ENCODE data around the gene C9orf78. TPM values are rescaled to one million over a fixed set of nuclear protein-coding genes. Genes with fewer than 3 reads are reported as not detected.

The C9orf78 gene
- total and polyA plus RNA-seq, 2 experiments from 2014 or later, result 46.8 to 80.7 TPM

GRCh38 chr9:129853614-129854013 lies 18.5 kb upstream of the C9orf78 start:
- H3K36me3 ChIP-seq (ENCODE audit: low read depth), result peaks cover 8% of the 10 kb centered on the region; the same call in 1 of the 2 replicates
- DNase-seq, result no peak
- H3K9me2 ChIP-seq (ENCODE audit: insufficient read depth), result no peaks in the 10 kb centered on the region
- no peak overlapping the region for H2AFZ ChIP-seq
- H3K4me3 ChIP-seq, result no peak overlapping the region
- no peak overlapping the region for H3K9ac ChIP-seq
- H3K27me3 ChIP-seq (replicated peaks; ENCODE audit: insufficient read depth), result no peaks in the 10 kb centered on the region
- WGBS, 2 experiments (ENCODE audit: low coverage in 1 of 2, low lambda C conversion rate in 2 of 2, missing lambda C conversion rate in 2 of 2), result 40 to 43% methylated on average over 3 of the region's 3 CpGs
- TF ChIP-seq EZH2phosphoT487 (IDR thresholded peaks at IDR 0.05; ENCODE audit: insufficient read depth, low read depth) (no peak), EZH2 (IDR thresholded peaks at IDR 0.05; ENCODE audit: insufficient read depth, poor library complexity, severe bottlenecking) (no peak)
- no peaks in the 10 kb centered on the region for H4K20me1 ChIP-seq (ENCODE audit: insufficient read depth)
- no peaks in the 10 kb centered on the region for H3K9me3 ChIP-seq (ENCODE audit: low read depth)
- no peaks in the 10 kb centered on the region for H3F3A ChIP-seq (ENCODE audit: insufficient read depth)
- no peaks in the 10 kb centered on the region for H3K4me1 ChIP-seq (ENCODE audit: insufficient read depth)
- no peaks in the 10 kb centered on the region for H3K79me2 ChIP-seq (ENCODE audit: insufficient read depth)
- no peak overlapping the region for H3K27ac ChIP-seq
- H3K4me2 ChIP-seq (ENCODE audit: unreplicated experiment), result no peak overlapping the region
- in situ Hi-C loops (cut with MboI), result no loop called here

- no peak overlapping the region for H3K27ac ChIP-seq
Measured at GRCh38 chr9:129852579-129852978, 17.5 kb upstream of the C9orf78 start.

DNA sequence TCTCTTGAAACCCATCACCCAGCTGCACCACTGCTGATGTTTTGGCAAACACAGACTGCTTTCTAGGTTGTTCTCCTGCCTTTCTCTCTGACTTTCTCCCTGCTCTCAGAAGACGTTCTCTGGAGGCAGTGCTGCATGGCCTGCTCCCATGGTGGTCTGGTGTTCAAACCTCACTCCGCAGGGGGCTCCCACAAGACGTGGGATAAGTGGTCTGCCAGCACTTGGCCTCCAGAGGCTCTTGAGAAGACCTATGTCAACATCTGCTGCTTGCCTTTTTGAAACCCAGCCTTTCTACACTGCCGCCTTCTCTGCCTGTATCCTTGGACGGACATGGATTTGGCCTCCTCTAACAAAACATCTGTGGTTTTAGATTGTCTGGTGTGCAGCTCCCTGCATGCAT lies 16.7 kb upstream of the C9orf78 start:
- Histone ChIP-seq H2AFZ (no peak overlapping the region), H3K4me1 (ENCODE audit: insufficient read depth) (no peaks in the 10 kb centered on the region), H3F3A (ENCODE audit: insufficient read depth) (no peaks in the 10 kb centered on the region), H3K9ac (no peak overlapping the region), H3K27me3 (replicated peaks; ENCODE audit: insufficient read depth) (no peaks in the 10 kb centered on the region), H3K4me2 (ENCODE audit: unreplicated experiment) (no peak overlapping the region), H3K36me3 (ENCODE audit: low read depth) (peaks cover 8% of the 10 kb centered on the region; the same call in 1 of the 2 replicates), H3K9me2 (ENCODE audit: insufficient read depth) (no peaks in the 10 kb centered on the region), H3K79me2 (ENCODE audit: insufficient read depth) (no peaks in the 10 kb centered on the region; the same call in 1 of the 2 replicates), H3K9me3 (ENCODE audit: low read depth) (no peaks in the 10 kb centered on the region), H4K20me1 (ENCODE audit: insufficient read depth) (no peaks in the 10 kb centered on the region), H3K4me3 (no peak overlapping the region), H3K27ac (no peak overlapping the region)
- TF ChIP-seq EZH2 (IDR thresholded peaks at IDR 0.05; ENCODE audit: insufficient read depth, poor library complexity, severe bottlenecking) (no peak), EZH2phosphoT487 (IDR thresholded peaks at IDR 0.05; ENCODE audit: insufficient read depth, low read depth) (no peak)
- in situ Hi-C loops (cut with MboI), result no loop called here
- WGBS, 2 experiments (ENCODE audit: low coverage in 1 of 2, low lambda C conversion rate in 2 of 2, missing lambda C conversion rate in 2 of 2), result 78 to 82% methylated on average over 5 of the region's 5 CpGs
- no peak for DNase-seq

More at GRCh38 chr9:129852579-129852978, 17.5 kb upstream of the C9orf78 start:
- Histone ChIP-seq H3K4me1 (ENCODE audit: insufficient read depth) (no peaks in the 10 kb centered on the region), H3K79me2 (ENCODE audit: insufficient read depth) (no peaks in the 10 kb centered on the region; the same call in 1 of the 2 replicates), H3K9me3 (ENCODE audit: low read depth) (no peaks in the 10 kb centered on the region), H2AFZ (no peak overlapping the region), H3K36me3 (ENCODE audit: low read depth) (peaks cover 8% of the 10 kb centered on the region; the same call in 1 of the 2 replicates), H4K20me1 (ENCODE audit: insufficient read depth) (no peaks in the 10 kb centered on the region), H3F3A (ENCODE audit: insufficient read depth) (no peaks in the 10 kb centered on the region), H3K4me3 (no peak overlapping the region), H3K4me2 (ENCODE audit: unreplicated experiment) (no peak overlapping the region), H3K9ac (no peak overlapping the region), H3K27me3 (replicated peaks; ENCODE audit: insufficient read depth) (no peaks in the 10 kb centered on the region), H3K9me2 (ENCODE audit: insufficient read depth) (no peaks in the 10 kb centered on the region)
- in situ Hi-C loops (cut with MboI), result no loop called here
- TF ChIP-seq EZH2phosphoT487 (IDR thresholded peaks at IDR 0.05; ENCODE audit: insufficient read depth, low read depth), result no peak
- WGBS, 2 experiments (ENCODE audit: low coverage in 1 of 2, low lambda C conversion rate in 2 of 2, missing lambda C conversion rate in 2 of 2), result 77 to 85% methylated on average over 5 of the region's 5 CpGs
- no peak for DNase-seq

DNA sequence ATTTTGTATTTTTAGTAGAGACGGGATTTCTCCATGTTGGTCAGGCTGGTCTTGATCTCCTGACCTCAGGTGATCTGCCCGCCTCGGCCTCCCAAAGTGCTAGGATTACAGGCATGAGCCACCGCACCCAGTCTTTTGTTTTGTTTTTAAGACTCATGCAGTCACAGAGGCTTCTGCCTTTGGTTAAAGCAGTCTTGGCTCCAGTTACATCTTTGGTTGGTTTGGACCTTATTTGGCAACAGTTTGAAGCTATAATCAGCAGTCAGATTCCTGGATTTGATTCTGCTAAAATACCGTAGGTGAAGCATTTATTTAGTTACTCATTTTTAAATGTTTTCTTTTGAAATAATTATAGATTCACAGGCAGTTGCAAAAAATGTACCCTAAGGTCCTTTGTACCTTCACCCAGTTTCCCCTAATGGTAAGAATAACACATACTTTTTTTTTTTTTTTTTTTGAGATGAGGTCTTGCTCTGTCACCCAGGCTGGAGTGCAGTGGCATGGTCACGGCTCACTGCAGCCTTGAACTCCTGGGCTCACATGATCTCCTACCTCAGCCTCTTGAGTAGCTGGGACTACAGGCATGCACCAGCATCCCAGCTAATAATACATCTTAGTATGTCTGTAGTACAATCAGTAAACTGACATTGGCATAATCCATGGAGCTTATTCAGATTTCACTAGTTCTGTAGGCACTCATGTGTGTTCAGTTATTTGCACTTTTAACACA lies 15.9 kb upstream of the C9orf78 start:
- no peaks in the 10 kb centered on the region for H3K4me1 ChIP-seq (ENCODE audit: insufficient read depth)
- WGBS, 2 experiments (ENCODE audit: low coverage in 1 of 2, low lambda C conversion rate in 2 of 2, missing lambda C conversion rate in 2 of 2), result 82 to 86% methylated on average over 6 of the region's 6 CpGs
- H3K9me3 ChIP-seq (ENCODE audit: low read depth), result no peaks in the 10 kb centered on the region
- H3K27me3 ChIP-seq (replicated peaks; ENCODE audit: insufficient read depth), result no peaks in the 10 kb centered on the region
- no peak overlapping the region for H3K9ac ChIP-seq
- no peaks in the 10 kb centered on the region for H4K20me1 ChIP-seq (ENCODE audit: insufficient read depth)
- H3K4me3 ChIP-seq, result no peak overlapping the region
- in situ Hi-C loops (cut with MboI), result no loop called here
- TF ChIP-seq EZH2phosphoT487 (IDR thresholded peaks at IDR 0.05; ENCODE audit: insufficient read depth, low read depth) (no peak), EZH2 (IDR thresholded peaks at IDR 0.05; ENCODE audit: insufficient read depth, poor library complexity, severe bottlenecking) (no peak)
- no peak for DNase-seq
- H3K79me2 ChIP-seq (ENCODE audit: insufficient read depth), result no peaks in the 10 kb centered on the region; the same call in 1 of the 2 replicates
- no peaks in the 10 kb centered on the region for H3K9me2 ChIP-seq (ENCODE audit: insufficient read depth)
- H3K27ac ChIP-seq, result no peak overlapping the region
- peaks cover 8% of the 10 kb centered on the region; the same call in 1 of the 2 replicates for H3K36me3 ChIP-seq (ENCODE audit: low read depth)
- H3K4me2 ChIP-seq (ENCODE audit: unreplicated experiment), result no peak overlapping the region
- H2AFZ ChIP-seq, result no peak overlapping the region
- no peaks in the 10 kb centered on the region for H3F3A ChIP-seq (ENCODE audit: insufficient read depth)
